ENCODE measurements around the gene TOR4A.
A peak's percentile ranks its signal among the peaks of the same experiment; 100 is the strongest.
"Not testable (repeated sequence)": the region's sequence is repeated elsewhere in the genome, so short reads cannot be mapped to it uniquely, and the experiment has no call there.

TOR4A gene

DNA sequence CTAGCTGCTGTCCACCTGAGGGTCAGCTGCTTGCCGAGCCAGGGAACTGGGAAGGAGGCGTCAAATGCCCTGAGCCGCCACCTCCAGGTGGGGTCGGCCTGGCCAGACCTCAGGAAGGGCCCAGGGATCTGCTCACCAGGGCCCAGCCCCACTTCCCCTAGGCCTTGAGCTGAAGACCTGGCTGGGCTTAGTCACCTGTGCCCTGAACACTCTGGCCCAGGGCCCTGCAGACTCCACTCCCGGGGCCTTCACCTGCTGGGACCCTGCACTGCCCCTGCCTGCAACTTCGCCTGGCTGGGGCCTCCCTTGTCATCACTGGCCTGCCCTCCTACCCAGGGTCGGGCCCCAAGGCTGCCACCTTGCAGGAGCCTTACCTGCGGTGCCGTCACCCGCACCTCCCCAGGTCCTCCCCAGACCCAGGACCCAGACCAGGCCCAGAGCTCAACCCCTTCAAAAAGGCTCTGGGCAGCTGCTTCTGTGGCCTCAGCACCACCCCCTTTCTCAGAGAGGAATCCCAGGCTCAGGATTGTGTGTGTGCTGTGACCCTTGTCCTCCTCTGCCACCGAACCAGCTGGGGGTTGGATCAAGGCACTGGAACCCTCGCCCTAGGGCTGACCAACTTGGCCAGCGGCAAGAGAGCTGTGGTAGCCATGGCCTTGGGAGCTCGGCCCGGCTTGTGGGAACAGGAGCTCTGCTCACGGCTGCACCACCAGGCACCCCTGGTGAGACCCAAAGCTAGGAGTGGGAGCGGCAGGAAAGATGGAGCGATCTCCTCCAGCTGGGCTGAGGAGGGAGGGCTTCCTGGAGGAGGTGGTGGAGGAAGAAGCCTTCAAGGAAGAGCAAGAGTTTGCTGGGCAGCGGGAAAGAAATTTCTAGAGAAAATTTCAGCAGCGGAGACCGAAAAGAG, 23.6 kb upstream of the TOR4A start:
- DNase-seq = no peak

DNA sequence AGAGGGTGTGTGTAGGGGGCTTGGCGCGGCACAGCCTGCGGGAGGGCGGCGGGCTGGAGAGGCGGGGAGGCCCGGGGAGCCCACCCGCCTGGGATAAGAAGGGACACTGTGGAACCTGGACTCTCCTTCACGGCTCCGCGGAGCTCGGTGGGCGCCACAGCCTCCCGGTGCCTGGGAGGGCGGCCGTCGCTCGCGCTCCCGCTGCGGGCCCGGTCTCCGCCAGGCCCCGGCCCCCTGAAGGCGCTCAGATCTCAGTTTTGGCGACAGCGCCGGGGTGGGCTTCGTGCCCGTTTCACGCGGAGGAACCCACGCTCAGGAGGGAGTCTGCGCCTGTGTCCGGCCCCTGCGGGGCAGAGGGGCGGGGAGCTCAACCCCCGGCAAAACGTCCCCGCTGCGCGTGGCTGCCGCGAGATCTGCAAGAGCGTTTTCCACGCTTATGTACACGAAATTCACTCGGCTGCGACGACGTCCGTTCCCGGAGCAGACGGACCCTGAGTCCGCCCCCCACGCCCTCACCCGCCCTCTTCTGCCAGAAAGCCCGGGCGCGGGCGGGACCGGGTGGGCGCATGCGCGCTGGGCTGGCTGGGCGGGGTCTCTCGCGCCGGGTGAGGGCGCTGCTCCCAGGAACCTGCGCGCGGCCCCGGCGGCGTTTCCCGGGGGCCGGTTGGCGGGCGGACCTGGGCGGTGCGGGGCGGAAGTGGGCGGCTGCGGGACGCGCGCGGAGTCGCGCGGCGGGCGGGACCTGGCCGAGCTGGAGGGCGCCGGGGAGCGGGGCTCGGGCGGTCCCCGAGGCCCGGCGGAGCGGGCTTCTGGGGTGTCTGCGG, 22.7 kb upstream of the TOR4A start, which contains the start of gene NELFB:
Gene NELFB (plus strand): TSS at position 704 of the 824 bp plus-strand sequence.
- peak; percentile 97 for DNase-seq

DNA sequence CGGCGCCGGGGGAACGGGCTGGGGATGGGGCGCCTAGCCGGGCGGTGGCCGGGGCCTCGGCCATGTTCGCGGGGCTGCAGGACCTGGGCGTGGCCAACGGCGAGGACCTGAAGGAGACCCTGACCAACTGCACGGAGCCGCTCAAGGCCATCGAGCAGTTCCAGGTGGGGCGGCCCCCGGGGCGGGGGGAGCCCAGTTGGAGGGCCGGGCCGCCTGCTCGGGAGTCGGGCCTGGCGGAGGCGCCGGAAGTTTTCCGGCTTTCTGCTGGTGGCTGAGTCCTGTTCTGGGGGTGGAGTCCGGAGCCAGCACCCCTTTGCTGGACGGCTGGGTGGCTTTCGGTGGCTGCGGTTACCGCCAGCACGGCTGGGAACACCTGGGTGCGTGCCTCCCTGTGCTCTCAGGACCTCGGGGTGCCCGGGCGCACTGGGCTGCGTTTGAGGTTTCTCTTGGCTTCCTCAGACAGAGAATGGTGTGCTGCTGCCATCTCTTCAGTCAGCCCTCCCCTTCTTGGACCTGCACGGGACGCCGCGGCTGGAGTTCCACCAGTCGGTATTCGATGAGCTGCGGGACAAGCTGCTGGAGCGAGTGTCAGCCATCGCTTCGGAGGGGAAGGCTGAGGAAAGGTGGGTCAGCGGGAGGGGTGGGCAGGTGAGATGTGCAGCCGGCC, 21.9 kb upstream of the TOR4A start:
- DNase-seq = no peak

DNA sequence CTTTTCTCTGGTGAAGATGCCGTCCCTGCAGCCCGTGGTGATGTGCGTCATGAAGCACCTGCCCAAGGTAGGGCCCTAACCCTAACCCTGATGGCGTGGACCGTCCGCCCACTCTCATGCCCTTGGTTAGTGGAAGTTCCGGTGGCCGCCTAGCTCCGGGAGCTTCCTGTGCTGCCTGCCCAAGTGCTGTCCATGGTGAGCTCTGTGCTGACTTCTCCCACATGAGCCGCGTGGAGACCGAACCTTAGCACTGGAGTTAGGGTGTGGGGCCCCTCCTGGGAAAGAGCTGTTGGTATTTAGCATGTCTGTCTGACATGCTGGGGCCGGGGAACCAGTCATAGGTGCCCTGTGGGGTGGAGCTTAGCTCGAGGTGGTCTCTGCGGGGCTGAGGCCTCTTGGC, 21.2 kb upstream of the TOR4A start:
- no peak for DNase-seq

DNA sequence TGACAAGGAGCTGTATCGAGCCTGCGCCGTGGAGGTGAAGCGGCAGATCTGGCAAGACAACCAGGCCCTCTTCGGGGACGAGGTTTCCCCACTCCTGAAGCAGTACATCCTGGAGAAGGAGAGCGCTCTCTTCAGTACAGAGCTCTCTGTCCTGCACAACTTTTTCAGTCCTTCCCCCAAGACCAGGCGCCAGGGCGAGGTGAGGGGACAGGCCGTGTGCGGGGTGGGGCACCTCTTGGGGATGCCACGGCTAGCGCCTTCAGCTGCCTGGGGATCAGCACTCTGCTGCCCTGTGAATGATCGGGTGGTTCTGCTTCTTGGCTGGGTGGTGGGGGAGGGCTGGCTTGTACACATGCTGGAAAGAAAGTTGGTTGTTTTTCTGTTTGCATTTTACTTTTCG, 20.7 kb upstream of the TOR4A start:
- DNase-seq = no peak

DNA sequence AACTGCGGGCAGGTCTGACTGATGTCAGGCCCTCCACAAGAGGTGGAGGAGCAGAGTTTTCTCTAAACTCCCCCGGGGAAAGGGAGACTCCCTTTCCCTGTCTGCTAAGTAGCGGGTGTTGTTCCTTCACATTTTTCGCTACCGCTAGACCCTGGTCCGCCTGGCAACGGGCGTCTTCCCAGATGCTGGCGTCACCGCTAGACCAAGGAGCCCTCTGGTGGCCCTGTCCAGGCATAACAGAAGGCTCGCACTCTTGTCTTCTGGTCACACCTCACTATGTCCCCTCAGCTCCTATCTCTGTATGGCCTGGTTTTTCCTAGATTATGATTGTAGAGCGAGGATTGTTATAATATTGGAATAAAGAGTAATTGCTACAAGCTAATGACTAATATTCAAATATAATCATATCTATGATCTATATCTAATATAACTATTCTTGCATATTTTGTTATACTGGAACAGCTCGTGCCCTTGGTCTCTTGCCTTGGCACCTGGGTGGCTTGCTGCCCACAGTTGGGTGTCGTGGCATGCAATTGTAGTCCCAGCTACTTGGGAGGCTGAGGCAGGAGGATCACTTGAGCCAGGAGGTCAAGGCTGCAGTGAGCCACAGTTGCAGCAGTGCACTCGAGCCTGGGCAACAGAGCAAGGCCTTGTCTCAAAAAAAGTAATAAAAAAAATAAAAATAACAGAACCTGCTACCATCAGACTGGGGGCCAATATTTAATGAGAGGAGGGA, 15.2 kb upstream of the TOR4A start:
- DNase-seq = not testable (repeated sequence)

DNA sequence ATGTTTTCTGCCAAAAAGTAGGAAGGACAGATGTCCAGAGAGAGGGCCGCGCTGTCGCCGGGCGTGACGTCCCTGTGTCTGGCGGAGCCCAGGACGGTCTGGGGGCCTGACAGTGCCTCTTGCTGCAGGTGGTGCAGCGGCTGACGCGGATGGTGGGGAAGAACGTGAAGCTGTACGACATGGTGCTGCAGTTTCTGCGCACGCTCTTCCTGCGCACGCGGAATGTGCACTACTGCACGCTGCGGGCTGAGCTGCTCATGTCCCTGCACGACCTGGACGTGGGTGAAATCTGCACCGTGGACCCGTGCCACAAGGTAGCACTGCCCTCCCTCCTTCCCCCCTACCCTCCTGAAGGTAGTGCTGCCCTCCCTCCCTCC, 14.6 kb upstream of the TOR4A start:
- no peak for DNase-seq

DNA sequence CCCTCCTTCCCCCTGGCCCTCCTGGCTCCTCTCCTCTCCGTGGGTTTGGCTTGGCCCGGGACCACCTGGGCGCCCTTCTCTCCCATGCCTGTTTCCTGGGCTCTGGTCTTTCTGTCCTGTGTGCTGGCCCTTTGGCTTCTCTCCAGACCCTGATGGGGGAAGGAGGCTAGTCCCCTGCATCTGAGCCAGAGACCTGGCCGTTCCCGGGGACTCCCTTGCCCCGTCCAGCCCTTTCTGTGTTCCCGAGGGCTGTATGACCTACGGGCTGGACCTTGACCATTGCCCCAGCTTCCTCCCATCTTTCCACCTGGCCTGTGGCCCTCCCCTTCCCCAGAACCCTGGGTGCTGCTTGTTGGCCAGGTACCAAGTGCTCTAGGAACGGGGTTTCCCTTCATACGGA, 14.0 kb upstream of the TOR4A start:
- DNase-seq = no peak

DNA sequence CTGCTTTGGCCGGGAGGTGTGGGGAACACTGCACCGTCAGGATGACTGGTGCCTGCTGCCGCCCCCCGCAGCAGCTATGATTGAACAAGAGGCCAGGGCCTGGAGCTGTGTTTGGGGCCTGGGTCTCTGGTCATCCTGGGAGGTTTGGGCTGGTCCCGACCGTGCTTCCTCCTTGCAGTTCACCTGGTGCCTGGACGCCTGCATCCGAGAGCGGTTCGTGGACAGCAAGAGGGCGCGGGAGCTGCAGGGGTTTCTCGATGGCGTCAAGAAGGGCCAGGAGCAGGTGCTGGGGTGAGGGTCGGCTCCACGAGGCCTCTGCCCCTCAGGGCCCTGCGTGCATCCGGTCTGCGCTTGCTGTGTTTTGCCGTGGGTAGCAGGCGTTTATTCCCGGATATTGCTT, 13.5 kb upstream of the TOR4A start:
- no peak for DNase-seq

DNA sequence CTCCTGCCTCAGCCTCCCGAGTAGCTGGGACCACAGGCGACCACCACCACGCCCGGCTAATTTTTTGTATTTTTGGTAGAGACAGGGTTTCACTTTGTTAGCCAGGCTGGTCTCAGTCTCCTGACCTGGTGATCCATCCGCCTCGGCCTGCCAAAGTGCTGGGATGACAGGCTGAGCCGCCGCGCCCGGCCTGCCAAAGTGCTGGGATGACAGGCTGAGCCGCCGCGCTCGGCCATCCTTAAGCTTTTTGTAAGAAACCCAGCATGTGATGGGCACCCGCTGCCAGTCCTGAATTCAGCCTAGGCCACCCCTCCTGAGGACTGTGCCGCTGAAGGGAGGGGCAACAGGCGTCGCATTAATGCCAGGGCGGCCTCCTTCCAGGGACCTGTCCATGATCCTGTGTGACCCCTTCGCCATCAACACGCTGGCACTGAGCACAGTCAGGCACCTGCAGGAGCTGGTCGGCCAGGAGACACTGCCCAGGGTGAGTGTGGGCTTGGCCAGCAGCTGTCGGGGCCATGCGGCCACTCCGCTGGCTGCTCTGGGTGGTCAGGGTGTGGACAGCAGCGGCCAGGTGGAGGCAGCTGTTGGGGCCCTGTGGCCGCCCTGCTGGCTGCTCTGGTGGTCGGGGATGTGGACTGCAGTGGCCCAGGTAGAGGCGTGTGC, 11.9 kb upstream of the TOR4A start:
- no peak for DNase-seq

DNA sequence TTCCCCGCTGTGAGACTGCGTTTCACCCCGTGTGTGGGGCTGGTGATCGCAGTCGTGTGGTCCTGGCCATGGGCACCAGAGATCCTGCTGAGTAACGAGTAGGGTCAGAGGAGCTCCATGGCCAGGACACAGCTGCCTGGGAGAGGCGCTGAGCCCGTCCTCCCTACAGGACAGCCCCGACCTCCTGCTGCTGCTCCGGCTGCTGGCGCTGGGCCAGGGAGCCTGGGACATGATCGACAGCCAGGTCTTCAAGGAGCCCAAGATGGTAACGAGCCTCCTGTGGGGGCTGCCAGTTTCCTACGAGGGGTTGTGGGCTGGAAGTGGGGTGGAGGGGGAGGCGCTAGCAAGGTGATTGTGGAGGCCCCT, 11.4 kb upstream of the TOR4A start:
- DNase-seq = no peak

DNA sequence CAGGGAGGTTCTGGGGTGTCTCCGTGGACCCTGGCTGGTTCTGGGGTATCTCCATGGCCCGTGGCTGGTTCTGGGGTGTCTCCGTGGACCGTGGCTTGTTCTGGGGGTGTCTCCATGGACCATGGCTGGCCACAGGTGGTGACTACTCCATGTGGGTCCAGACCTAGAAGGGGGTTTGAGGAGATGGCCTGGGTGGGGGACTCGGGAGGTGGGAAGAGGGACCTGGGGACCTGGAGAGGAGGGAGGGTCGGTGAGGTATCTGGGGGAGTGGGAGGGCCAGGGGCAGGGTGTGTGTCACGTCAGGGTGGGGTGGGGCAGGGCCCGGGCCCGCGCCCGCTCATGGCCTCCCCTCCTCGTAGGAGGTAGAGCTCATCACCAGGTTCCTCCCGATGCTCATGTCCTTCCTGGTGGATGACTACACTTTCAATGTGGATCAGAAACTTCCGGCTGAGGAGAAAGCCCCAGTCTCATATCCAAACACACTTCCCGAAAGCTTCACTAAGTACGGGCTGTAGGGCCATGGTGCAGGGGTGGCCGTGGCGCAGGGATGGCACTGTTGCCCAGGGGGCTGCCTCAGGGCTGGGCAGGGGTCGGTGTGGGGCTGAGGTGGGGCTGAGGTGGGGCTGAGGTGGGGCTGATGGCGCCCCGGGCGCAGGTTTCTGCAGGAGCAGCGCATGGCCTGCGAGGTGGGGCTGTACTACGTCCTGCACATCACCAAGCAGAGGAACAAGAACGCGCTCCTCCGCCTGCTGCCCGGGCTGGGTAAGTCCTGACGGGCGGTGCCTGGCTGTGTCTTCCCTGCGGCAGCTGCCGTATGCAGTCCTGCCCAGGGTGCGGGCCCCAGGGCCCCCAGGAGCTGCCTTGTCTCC, 10.7 kb upstream of the TOR4A start:
- no peak for DNase-seq

DNA sequence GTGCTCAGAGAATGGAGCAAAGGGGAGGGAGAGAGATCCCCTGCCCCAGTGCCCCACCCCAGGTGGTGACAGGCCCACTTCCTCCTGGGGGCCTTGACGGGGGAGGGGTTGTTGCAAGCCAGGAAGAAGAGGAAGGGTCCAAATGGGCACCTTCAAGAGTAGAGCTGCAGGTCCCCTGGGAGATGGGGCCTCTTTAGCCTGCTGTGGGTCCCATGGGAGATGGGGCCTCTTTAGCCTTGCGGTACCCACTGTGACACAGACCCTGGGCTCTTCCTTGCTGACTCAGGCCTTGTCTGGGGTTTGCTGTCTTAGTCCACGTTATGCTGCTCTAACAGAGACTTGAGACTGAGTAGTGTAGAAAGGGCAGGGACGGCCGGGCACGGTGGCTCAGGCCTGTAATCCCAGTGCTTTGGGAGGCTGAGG, 9.6 kb upstream of the TOR4A start:
- no peak for DNase-seq

DNA sequence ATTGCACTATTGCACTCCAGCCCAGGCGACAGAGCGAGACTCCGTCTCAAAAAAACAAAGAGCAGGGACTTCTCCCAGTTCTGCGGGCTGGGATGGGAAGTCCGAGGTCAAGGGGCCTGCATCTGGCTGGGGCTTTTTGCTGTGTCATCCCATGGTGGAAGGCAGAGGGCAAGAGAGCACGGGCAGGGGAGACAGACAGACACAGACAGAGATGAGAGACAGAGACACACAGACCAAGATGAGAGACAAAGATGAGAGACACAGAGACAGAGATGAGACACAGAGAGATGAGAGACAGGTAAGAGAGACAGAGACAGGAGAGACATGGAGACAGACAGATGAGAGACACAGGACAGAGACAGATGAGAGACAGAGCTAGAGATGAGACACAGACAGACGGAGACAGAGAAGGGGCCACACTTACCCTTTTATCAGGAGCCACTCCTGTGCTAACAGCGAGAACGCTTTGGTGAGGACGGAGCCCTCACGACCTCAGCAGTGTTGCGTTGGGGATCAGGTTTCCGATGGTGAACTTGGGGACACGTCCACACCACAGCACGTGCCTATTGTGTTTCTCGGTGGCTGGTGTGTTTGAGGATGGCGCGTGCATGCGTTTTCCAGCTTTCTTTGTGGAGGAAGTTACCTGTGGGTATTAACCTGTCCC, 8.9 kb upstream of the TOR4A start:
- no peak for DNase-seq

DNA sequence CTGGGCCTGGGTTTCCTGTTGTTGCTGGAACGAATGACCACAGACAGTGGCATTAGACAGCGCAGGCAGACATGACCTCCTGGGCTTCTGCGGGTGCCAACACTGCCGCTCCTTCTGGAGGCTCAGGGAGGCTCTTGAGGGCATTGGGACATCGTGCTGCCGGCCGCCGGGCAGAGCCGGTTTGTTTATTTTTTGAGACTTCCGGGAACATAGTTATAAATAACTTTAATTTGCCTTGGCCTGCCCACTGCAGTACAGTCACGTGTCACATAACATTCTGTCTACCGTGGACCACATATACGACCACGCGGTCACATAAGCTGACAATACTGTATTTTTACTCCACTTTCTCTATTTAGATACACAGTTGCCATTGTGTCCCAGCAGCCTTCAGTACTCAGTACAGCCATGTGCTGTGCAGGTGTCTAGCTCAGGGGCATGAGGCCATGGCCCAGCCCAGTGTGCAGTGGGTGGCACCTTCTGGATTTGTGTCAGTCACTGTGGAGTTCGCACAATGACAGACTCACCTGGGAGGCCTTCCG, 8.2 kb upstream of the TOR4A start:
- DNase-seq = no peak

DNA sequence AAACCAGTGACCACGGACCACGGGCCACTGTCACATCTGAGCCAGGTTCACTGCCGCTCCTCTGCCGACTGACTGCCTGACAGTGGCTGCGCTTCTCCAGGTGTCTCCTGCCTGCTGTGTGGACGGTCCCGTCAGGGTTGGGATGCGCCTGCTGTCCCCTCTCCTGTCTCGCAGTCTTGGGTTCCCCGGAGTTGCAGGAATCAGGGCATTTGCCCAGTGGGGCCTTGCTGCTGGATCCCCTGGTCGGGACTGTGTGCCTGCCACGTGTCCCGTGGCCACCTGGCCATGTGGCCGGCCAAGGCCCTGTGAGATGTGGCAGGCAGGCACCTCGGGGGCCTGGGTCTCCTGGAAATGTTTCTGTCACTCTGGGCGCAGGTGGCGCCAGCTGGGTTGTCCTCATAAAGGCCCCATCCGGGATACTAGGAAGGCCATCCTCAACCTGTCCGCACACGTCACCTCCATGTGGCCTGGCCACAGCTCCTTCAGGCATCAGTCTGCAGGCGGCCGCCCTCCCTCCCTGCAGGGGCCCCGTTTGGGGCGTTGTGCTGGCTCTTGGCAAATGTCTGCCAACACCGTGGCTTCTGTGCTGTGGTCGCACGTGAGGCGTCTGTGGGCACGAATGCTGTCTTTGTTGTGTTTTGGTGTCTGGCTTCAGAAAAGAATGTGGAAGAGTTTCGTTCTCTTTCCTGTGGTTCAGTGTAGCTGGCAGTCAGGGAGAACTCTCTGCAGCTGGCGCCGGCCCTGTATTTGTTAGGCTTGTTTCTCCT, 6.4 kb upstream of the TOR4A start:
- DNase-seq = no peak

DNA sequence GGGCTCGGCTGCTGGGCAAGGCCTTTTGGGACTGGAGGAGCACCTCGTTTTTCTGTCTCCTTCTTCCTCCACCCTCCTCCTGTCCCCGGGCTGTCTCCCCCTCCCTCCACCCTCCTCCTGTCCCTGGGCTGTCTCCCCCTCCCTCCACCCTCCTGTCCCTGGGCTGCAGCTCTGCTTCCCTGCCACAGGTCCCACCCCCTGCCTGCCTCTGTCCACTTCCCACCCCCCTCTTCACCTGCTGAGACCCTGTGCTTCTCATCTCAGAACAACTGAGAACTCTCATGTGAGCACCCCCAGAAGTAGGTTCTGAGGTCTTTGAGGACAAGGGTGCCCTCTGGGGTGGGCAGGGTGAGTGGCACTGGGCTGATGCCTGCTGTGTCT, 5.8 kb upstream of the TOR4A start:
- DNase-seq = no peak

DNA sequence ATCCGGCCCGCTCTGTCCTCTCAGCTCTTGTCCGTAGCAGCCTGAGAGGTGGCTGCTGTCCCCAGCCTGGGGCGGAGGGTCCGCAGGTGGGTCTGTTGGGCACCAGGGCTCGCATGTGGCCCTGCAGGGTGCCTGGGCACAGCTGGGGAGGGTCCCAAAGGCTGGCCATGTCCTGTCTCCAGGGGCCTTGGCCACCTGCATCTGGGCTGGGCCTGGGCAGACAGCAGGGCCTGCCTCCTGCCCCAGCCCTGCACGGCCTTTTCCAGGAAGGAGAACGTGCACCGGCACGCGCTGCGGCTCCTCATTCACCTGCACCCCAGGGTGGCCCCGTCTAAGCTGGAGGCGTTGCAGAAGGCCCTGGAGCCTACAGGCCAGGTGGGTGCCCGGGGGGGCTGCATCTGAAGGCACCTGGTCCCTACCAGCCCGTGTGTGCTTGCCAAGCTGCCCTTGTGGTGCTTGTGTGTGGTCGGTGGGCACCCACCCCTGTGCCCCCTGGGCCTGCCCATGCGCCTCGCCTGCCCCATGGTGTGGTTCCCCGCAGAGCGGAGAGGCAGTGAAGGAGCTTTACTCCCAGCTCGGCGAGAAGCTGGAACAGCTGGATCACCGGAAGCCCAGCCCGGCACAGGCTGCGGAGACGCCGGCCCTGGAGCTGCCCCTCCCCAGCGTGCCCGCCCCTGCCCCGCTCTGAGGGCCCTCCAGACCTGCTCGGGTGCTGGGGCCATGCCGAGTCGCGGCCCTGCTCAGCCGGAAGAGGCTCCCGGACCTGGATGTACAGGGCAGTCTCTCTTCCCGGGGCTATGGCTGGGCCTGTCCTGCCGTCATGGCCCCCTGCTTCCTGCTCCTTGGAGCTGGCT, 5.1 kb upstream of the TOR4A start:
- DNase-seq = no peak

DNA sequence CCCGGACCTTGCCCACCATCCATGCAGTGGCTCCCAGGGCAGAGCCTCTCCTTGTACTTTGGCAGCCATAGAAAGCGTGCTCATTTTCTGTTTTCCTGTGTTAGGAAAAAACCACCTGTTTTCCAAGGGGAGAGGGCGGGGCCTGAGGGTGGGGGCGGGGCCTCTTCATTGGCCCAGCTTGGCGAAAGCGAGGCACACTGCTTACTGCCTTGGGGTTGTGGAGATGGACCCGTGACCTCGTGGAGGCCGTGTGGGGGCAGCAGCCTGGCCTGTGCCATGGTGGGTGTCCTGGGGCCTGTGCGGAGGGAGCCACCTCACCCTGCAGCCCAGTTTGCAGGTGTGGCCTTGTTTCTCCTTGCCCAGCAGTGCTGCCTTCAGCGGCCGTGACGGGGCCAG, 4.4 kb upstream of the TOR4A start:
- no peak for DNase-seq

Measured in stimulated activated CD4-positive, alpha-beta T cell treated with anti-CD3 and anti-CD28 coated beads, Interleukin-4, amount 100 ng/mL, for 1 hour (primary cell).